A673 (cell line): ENCODE data around the gene RBM19. TPM values are rescaled to one million over a fixed set of nuclear protein-coding genes. Genes with fewer than 3 reads are reported as not detected.

Experiments
- BruUV-seq: library from RNA; stranded (reverse); fragments of 400-500 nt; replicated peaks from 2 replicates; lab custom pipeline; 2021; lab: Mats Ljungman, UMichigan
- CTCF ChIA-PET: fragments of 300-600 bp; sonication (Branson Sonifier 250); formaldehyde crosslinking; loops from one replicate; lab custom pipeline; 2022; ENCODE audit warnings: antibody characterized with exemption; lab: Charles Lee
- POLR2A ChIA-PET: fragments of 300-600 bp; sonication (Branson Sonifier 250); formaldehyde crosslinking; loops from one replicate; lab custom pipeline; 2022; ENCODE audit warnings: antibody characterized with exemption; ENCODE audit not compliant: low non-redundant PET; lab: Charles Lee
- DNase-seq: peaks from one replicate; pipeline ENCODE4 v3.0.0-alpha.2; 2015; ENCODE audit warnings: low spot score
- H3K27ac ChIP-seq: fragments of 200-600 bp; sonication (generic); 2 replicates; pipeline ENCODE4 v1.5.1; 2016; ENCODE audit warnings: mixed run types, low read depth, mild to moderate bottlenecking, mixed read lengths, antibody characterized with exemption, low read length; ENCODE audit not compliant: poor library complexity, severe bottlenecking
- H3K27me3 ChIP-seq: fragments of 200-600 bp; sonication (generic); replicated peaks from 2 replicates; pipeline ENCODE4 v1.6.1; 2017; ENCODE audit warnings: mixed run types, low read depth, mild to moderate bottlenecking, mixed read lengths, antibody characterized with exemption, low read length; ENCODE audit not compliant: insufficient read depth, poor library complexity
- H3K36me3 ChIP-seq: fragments of 200-600 bp; sonication (generic); 2 replicates; pipeline ENCODE4 v1.6.1; 2016; ENCODE audit warnings: mixed run types, mild to moderate bottlenecking, mixed read lengths, antibody characterized with exemption, low read length; ENCODE audit not compliant: insufficient read depth, poor library complexity, severe bottlenecking
- H3K4me1 ChIP-seq: fragments of 200-600 bp; sonication (generic); 2 replicates; pipeline ENCODE4 v1.6.1; 2017; ENCODE audit warnings: mixed run types, mild to moderate bottlenecking, mixed read lengths, antibody characterized with exemption, low read length; ENCODE audit not compliant: insufficient read depth, poor library complexity, severe bottlenecking
- H3K4me3 ChIP-seq: fragments of 200-600 bp; sonication (generic); 2 replicates; pipeline ENCODE4 v1.5.1; 2016; ENCODE audit warnings: low read depth, mixed run types, mild to moderate bottlenecking, mixed read lengths, low read length; ENCODE audit not compliant: poor library complexity, severe bottlenecking
- H3K9me3 ChIP-seq: fragments of 200-600 bp; sonication (generic); 2 replicates; pipeline ENCODE4 v1.6.1; 2016; ENCODE audit warnings: mixed run types, low read depth, mild to moderate bottlenecking, mixed read lengths, antibody characterized with exemption, low read length; ENCODE audit not compliant: poor library complexity, severe bottlenecking
- CTCF ChIP-seq: fragments of 300-800, 200-600 bp; sonication (generic); conservative IDR thresholded peaks from 2 replicates; pipeline ENCODE4 v1.5.1; 2017; ENCODE audit warnings: low read depth, mild to moderate bottlenecking, antibody characterized with exemption, low read length, moderate library complexity, mixed read lengths
- EZH2 ChIP-seq: fragments of 200-600 bp; sonication (generic); IDR thresholded peaks from 2 replicates; pipeline ENCODE4 v1.6.1; 2017; ENCODE audit warnings: borderline replicate concordance, low read depth, mild to moderate bottlenecking, mixed read lengths, antibody characterized with exemption, low read length; ENCODE audit not compliant: poor library complexity, severe bottlenecking
- intact Hi-C: fragments of 100-400 bp; cut with micrococcal nuclease; formaldehyde crosslinking; loops from one replicate; pipeline ENCODE4 v1.10.0; 2022; ENCODE audit not compliant: unreplicated experiment
- total RNA-seq: library from RNA; stranded (reverse); gene quantifications from 2 replicates; pipeline ENCODE4 v1.2.3, GENCODE V29; 2021

RBM19 gene
- total RNA-seq, 1 experiment from 2014 or later = 47.1 TPM

GRCh38 chr12:113850309-113851056, 115.6 kb downstream of the RBM19 start:
- no TSS peak for BruUV-seq
- no peak for TF ChIP-seq EZH2
- no peak for TF ChIP-seq CTCF
- Histone ChIP-seq H3K27ac (no peak overlapping the region), H3K9me3 (no peaks in the 10 kb centered on the region), H3K36me3 (no peaks in the 10 kb centered on the region), H3K4me1 (no peaks in the 10 kb centered on the region), H3K4me3 (no peak overlapping the region), H3K27me3 (no peaks in the 10 kb centered on the region)
- CTCF ChIA-PET = no interaction called here
- DNase-seq = no peak
- POLR2A ChIA-PET = no interaction called here
- intact Hi-C loops = no loop called here

- no peak for DNase-seq
- no peaks in the 10 kb centered on the region for H3K9me3 ChIP-seq
- no peaks in the 10 kb centered on the region for H3K27me3 ChIP-seq
- ChIA-PET CTCF (no interaction called here), POLR2A (no interaction called here)
- TF ChIP-seq CTCF (no peak), EZH2 (no peak)
- H3K36me3 ChIP-seq = no peaks in the 10 kb centered on the region
- BruUV-seq = no TSS peak
- H3K27ac ChIP-seq = no peak overlapping the region
- H3K4me1 ChIP-seq = no peaks in the 10 kb centered on the region
- no peak overlapping the region for H3K4me3 ChIP-seq
- intact Hi-C loops = no loop called here
These were observed 118.3 kb downstream of the RBM19 start for GRCh38 chr12:113847856-113848255.

- TF ChIP-seq EZH2 (no peak), CTCF (no peak)
- ChIA-PET POLR2A (no interaction called here), CTCF (no interaction called here)
- no peaks in the 10 kb centered on the region for H3K36me3 ChIP-seq
- no TSS peak for BruUV-seq
- H3K27me3 ChIP-seq = no peaks in the 10 kb centered on the region
- H3K9me3 ChIP-seq = no peaks in the 10 kb centered on the region
- no peaks in the 10 kb centered on the region for H3K4me1 ChIP-seq
- H3K27ac ChIP-seq = no peak overlapping the region
- intact Hi-C loops = no loop called here
- H3K4me3 ChIP-seq = no peak overlapping the region
- DNase-seq = no peak
These were observed 119.0 kb downstream of the RBM19 start for GRCh38 chr12:113846883-113847755.
